ENCODE measurements around the gene EEPD1.

DNA sequence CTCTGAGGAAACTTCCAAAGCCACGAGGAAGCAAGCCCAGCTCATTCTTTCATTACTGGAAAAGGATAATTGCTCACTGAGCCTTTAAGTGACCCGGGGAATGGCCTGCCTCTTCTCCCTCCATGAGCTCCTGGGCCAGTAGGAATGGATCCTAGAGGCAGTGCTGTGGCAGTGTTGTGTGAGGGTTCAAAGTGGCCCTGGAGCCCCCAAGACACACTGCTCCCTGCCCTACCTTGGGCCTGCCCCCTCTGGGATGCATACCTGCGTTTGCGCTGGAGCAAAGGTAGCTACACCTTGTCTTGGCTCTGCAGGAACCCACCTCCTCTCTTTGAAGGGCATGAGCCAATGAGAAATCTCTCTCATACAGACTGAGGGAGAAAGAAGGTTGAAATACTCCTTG lies 120.8 kb downstream of the EEPD1 start:
- TF ChIP-seq, protein P1, sequence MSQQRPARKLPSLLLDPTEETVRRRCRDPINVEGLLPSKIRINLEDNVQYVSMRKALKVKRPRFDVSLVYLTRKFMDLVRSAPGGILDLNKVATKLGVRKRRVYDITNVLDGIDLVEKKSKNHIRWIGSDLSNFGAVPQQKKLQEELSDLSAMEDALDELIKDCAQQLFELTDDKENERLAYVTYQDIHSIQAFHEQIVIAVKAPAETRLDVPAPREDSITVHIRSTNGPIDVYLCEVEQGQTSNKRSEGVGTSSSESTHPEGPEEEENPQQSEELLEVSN (IDR thresholded peaks at IDR 0.05; ENCODE audit: borderline replicate concordance, low read depth) = no peak
- TF ChIP-seq ZSCAN20 (CRISPR knock-in tag; IDR thresholded peaks at IDR 0.05) (no peak), RCOR1 (IDR thresholded peaks at IDR 0.05; ENCODE audit: low read depth, low read length) (no peak)
